Body of pancreas (tissue), 4 donors: ENCODE results near the gene RBM33. TPM values are rescaled to one million over a fixed set of nuclear protein-coding genes. Genes with fewer than 3 reads are reported as not detected.

ENCODE experiments used
- ATAC-seq: fragments of 150-250 bp; one replicate; pipeline ENCODE4 v1.9.1; 2016
- DNase-seq, 4 donors: peaks; one replicate each; pipeline ENCODE4 v3.0.0-alpha.2; 2019
- H3K27ac ChIP-seq, 4 donors: fragments of 200-600 bp; sonication (generic); 1 replicate in 3 of 4; 2 replicates in 1 of 4; pipeline versions ENCODE4 v1.5.1 to v1.6.1; 2016 to 2019; ENCODE audit warnings: mild to moderate bottlenecking in 1 of 4, mixed read lengths in 1 of 4, moderate library complexity in 1 of 4
- H3K27me3 ChIP-seq, 2 donors: fragments of 200-600 bp; sonication (generic); one replicate each; pipeline ENCODE4 v1.6.0; 2016; ENCODE audit warnings: mild to moderate bottlenecking in 1 of 2
- H3K36me3 ChIP-seq, 2 donors: fragments of 200-600 bp; sonication (generic); replicated peaks in 1 of 2; 2 replicates each; pipeline ENCODE4 v1.5.1; 2016; ENCODE audit warnings: low read depth in 2 of 2; ENCODE audit not compliant: insufficient read depth in 1 of 2
- H3K4me1 ChIP-seq: fragments of 200-600 bp; sonication (generic); one replicate; pipeline ENCODE4 v1.6.0; 2016
- H3K4me3 ChIP-seq, 2 donors: fragments of 200-600 bp; sonication (generic); 1 replicate in 1 of 2; 2 replicates in 1 of 2; pipeline ENCODE4 v1.5.1; 2016 to 2019
- H3K9me3 ChIP-seq, 3 donors: fragments of 200-600 bp; sonication (generic); 1 replicate in 2 of 3; 2 replicates in 1 of 3; pipeline ENCODE4 v1.5.1; 2016
- CTCF ChIP-seq, 7 experiments: fragments of 450-650 bp in 4 of 7; fragments of 200-600 bp in 3 of 7; sonication (generic) in 3 of 7; IDR thresholded peaks; one replicate each; pipeline ENCODE4 v1.5.1; 2016 to 2019; ENCODE audit warnings: antibody characterized with exemption in 7 of 7
- POLR2A ChIP-seq, 3 donors: fragments of 450-650 bp; IDR thresholded peaks; one replicate each; pipeline ENCODE4 v1.6.1; 2016; ENCODE audit warnings: antibody characterized with exemption in 3 of 3, mild to moderate bottlenecking in 2 of 3
- WGBS, 2 donors: methylation state at CpG; one replicate each; pipeline ENCODE4 v1.1.5; 2017; 5-methylcytosine and 5-hydroxymethylcytosine counted together
- intact Hi-C: fragments of 100-400 bp; cut with DNase I; formaldehyde crosslinking; loops from one replicate; pipeline ENCODE4 v1.15.1; 2023
- total RNA-seq, 2 donors: library from RNA; depleted of rRNA; stranded (reverse); fragments of >200 nt; gene quantifications; one replicate each; pipeline ENCODE4 v1.1.0, GENCODE V29; 2016

RBM33 gene
- total RNA-seq, 2 donors from 2014 or later = 30.6 to 78.4 TPM

GRCh38 chr7:155602156-155602555, 42.3 kb upstream of the RBM33 start:
- H3K9me3 ChIP-seq = no peaks in the 10 kb centered on the region
- TF ChIP-seq POLR2A (IDR thresholded peaks at IDR 0.05) = no peak
- no peak for TF ChIP-seq CTCF (IDR thresholded peaks at IDR 0.05)
- H3K4me1 ChIP-seq = peaks cover 19% of the 10 kb centered on the region
- 84 to 89% methylated on average over 24 of the region's 24 CpGs for WGBS, 2 donors
- H3K4me3 ChIP-seq = no peak overlapping the region
- intact Hi-C loops = loop anchor here (5.0 kb wide), 1 partner anchor 135 kb away; no protein-coding TSS in a partner anchor
- DNase-seq = no peak
- no peaks in the 10 kb centered on the region for H3K27me3 ChIP-seq
- ATAC-seq = no peak
- H3K27ac ChIP-seq = no peak overlapping the region
- H3K36me3 ChIP-seq = no peaks in the 10 kb centered on the region

GRCh38 chr7:155602750-155603149, 41.7 kb upstream of the RBM33 start:
- Histone ChIP-seq H3K9me3 (no peaks in the 10 kb centered on the region), H3K4me1 (peaks cover 13% of the 10 kb centered on the region), H3K27ac (no peak overlapping the region), H3K4me3 (no peak overlapping the region), H3K27me3 (no peaks in the 10 kb centered on the region), H3K36me3 (no peaks in the 10 kb centered on the region)
- 62 to 66% methylated on average over 7 of the region's 7 CpGs for WGBS, 2 donors
- no peak for ATAC-seq
- TF ChIP-seq POLR2A (IDR thresholded peaks at IDR 0.05) (no peak), CTCF (IDR thresholded peaks at IDR 0.05) (no peak)
- DNase-seq = no peak
- intact Hi-C loops = loop anchor here (5.0 kb wide), 1 partner anchor 135 kb away; no protein-coding TSS in a partner anchor

GRCh38 chr7:155603205-155603857, 41.1 kb upstream of the RBM33 start:
- TF ChIP-seq CTCF (IDR thresholded peaks at IDR 0.05) (no peak), POLR2A (IDR thresholded peaks at IDR 0.05) (no peak)
- H3K36me3 ChIP-seq = no peaks in the 10 kb centered on the region
- ATAC-seq (no peak), DNase-seq (no peak)
- H3K9me3 ChIP-seq = no peaks in the 10 kb centered on the region
- 66 to 71% methylated on average over 12 to 19 of the region's 19 CpGs for WGBS, 2 donors
- H3K4me1 ChIP-seq = peaks cover 7% of the 10 kb centered on the region
- H3K27ac ChIP-seq = no peak overlapping the region
- intact Hi-C loops = loop anchor here (5.0 kb wide), 1 partner anchor 134 kb away; no protein-coding TSS in a partner anchor
- H3K27me3 ChIP-seq = no peaks in the 10 kb centered on the region
- no peak overlapping the region for H3K4me3 ChIP-seq

GRCh38 chr7:155603858-155604503, 40.5 kb upstream of the RBM33 start:
- no peak for TF ChIP-seq POLR2A (IDR thresholded peaks at IDR 0.05)
- TF ChIP-seq CTCF (IDR thresholded peaks at IDR 0.05) = no peak
- WGBS, 2 donors = 76% methylated on average over 17 to 18 of the region's 18 CpGs
- Histone ChIP-seq H3K27ac (no peak overlapping the region), H3K4me1 (peaks cover under 1% of the 10 kb centered on the region), H3K9me3 (no peaks in the 10 kb centered on the region), H3K36me3 (no peaks in the 10 kb centered on the region), H3K27me3 (no peaks in the 10 kb centered on the region), H3K4me3 (no peak overlapping the region)
- intact Hi-C loops = loop anchor here (5.0 kb wide), 1 partner anchor 133 kb away; no protein-coding TSS in a partner anchor
- ATAC-seq = no peak
- DNase-seq = no peak
